A673 (cell line): ENCODE results near the gene CLSTN2.
A peak's percentile ranks its signal among the peaks of the same experiment; 100 is the strongest.

Source experiments
- CTCF ChIP-seq: fragments of 300-800, 200-600 bp; sonication (generic); conservative IDR thresholded peaks from 2 replicates; pipeline ENCODE4 v1.5.1; 2017; ENCODE audit warnings: low read depth, mild to moderate bottlenecking, antibody characterized with exemption, low read length, moderate library complexity, mixed read lengths
- EZH2 ChIP-seq: fragments of 200-600 bp; sonication (generic); IDR thresholded peaks from 2 replicates; pipeline ENCODE4 v1.6.1; 2017; ENCODE audit warnings: borderline replicate concordance, low read depth, mild to moderate bottlenecking, mixed read lengths, antibody characterized with exemption, low read length; ENCODE audit not compliant: poor library complexity, severe bottlenecking

GRCh38 chr3:140276703-140277102, 341.7 kb downstream of the CLSTN2 start:
- TF ChIP-seq CTCF = peak; percentile 39
- TF ChIP-seq EZH2 = no peak
